Kidney tubule cell (primary cell): ENCODE results near the gene BCL7A.

Experiments
- DNase-seq: peaks from one replicate; pipeline ENCODE4 v3.0.0-alpha.2; 2018; ENCODE audit warnings: low spot score

BCL7A gene

DNA sequence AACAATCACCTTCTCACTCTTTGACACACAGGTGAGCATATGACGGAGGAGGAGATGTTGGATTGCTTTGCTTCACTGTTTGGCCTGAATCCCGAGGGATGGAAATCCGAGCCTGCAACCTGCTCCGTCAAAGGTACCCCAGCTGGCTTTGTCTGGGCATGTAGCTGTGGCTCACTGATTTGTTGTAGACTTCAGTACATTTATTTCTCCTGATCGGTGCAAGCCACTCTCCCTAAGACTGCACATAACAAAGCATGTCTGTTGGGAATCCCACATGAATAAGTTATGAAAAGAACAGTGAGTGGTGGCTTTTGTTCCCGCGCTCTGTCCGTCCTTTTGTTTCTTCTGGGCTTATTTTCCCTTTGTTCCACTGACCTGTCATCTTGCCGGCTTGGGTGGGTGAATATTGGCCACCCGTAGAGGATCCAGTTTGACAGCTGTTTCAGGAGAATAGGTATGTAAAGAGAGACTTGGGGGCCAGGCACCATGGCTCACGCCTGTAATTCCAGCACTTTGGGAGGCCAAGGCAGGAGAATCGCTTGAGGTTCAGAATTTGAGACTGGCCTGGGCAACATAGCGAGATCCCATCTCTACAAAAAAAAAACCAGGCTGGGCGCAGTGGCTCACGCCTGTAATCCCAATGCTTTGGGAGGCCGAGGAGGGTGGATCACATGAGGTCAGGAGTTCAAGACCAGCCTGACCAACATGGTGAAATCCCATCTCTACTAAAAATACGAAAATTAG lies 20.0 kb upstream of the BCL7A start:
- no peak for DNase-seq

DNA sequence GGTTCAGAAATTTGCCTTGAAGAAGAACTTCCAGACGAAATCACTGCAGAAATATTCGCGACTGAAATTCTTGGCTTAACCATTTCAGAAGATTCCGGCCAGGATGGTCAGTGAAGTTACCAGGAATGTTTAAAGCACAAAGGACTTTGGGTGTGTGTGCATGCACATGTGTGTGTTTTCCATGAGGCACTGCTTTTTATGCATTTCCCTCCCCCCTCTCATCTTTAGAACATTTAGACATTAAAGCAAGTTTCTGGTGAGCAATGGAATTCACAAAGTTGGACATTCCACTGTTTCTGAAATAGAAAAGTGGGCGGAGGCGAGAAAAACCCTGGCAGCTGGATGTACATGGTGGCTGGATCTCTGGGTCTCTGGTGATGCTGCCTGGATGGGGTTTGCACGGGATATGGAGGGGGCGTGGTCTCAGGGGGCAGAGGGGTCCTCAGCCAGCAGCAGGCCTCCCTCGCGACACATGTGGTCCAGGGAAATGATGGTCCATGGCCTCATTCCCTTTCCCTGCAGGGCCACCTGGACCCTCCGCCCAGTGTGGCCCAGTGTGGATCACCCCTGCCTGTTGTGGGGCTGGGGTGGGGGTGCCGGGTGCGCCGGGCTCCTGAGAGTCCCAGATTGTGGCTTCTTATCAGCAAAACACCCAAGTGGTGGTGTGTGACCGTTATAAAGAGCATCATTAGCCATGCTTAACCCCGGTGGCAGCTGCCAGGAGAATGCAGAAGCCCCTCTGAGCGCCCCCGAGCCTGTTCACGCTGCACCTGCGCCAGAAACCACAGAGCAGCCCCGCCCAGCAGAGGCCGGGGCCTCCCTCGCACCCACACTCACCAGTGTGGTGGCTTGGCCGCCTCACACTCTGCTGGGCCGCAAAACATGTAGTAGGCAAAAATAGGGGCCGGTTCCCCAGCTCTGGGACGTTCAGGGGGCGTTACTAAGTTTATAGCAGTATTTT lies 17.8 kb upstream of the BCL7A start:
- DNase-seq: no peak

DNA sequence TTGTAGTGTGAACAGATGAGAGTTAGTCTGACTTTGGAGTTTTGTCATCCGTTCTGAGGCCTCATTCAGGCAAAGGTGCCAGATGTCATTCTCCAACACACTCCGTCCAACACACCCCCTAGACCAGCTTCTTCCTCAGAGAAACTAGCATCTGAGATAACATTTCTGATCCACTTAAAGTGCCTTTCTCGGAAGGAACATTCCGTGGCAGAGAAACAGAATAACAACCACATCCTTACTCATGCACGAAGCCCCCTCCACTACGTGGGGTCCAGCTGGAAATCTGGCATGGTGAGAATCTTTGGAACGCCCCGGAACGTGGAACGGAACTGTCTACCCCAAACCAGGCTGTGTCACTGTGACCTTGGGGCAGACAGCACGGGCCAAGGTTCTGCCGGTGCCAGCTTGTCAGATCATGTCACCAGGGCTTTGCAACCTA lies 17.0 kb upstream of the BCL7A start:
- DNase-seq: no peak

DNA sequence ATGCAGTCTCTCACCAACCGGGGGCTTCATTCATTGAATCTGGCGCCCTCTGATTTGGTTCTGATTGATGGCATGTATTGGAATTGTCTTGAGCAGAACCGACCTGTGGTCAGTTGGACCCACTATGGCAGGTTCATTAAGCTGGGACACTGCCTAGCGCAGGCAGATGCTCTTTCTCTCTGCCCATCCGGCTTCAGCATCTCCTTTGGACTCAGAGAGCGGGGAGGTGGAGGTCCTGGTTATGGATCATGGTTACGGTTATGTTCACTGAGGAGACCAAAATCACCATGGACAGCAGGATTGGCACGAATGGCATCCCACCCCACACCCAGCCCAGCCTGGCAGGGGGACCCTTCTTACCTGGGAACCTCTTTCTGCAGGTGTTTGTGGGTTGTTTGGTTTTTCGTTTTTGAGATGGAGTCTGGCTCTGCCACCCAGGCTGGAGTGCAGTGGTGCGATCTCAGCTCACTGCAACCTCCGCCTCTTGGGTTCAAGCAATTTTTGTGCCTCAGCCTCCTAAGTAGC lies 16.4 kb upstream of the BCL7A start:
- DNase-seq: no peak

DNA sequence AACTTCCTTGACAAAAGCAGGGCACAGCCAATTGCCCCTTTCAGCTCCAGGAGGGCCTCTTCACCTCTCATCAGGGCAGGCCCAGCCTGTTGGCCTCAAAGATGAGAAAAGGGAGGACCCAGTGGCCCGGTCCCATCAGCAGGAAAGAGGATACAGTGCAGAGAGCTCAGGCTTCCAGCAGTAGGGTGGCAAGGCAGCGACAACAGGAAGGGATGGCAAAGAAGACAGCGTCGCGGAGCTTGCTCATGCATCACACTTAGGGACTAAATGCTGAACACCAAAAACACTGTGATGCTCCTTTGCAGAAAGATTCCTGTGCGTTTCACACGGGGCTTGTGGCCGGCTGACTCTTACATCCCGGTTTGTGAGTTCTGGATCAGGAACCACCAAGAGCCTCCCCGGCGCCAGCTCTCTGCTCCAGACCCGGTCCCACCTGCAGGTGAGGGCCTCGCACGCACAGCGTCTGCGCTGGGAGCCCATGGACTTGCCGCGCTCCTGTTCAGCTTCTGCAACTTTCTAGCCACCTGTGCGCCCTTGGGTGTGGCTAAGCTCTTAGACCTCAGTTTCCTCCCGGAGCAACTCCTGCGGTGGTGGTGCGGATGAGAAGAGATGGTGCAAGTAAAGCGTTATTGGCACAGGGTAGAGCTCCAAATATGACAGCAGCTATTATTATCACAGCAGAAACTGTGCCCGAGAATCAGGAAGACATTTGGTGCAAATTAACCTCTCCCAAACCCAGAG lies 15.3 kb upstream of the BCL7A start:
- no peak for DNase-seq

DNA sequence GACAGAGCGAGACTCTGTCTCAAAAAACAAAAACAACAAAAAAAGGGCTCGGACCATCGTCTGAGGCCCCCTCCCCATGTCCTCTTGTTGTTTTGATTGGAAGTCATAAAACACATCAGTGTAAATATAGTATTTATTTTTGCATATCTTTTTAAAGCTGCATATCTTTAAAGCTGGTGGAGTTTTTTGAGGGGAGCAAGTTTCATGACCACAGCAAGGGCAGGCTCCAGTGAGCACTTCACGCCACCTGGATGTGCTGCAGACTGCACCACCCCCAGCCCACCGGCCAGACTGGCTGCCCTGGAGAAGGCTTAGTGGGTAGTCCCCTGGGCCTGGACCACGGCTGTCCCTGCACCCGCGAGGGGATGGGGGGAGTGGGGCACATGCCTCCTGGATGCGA lies 11.9 kb upstream of the BCL7A start:
- DNase-seq: no peak

DNA sequence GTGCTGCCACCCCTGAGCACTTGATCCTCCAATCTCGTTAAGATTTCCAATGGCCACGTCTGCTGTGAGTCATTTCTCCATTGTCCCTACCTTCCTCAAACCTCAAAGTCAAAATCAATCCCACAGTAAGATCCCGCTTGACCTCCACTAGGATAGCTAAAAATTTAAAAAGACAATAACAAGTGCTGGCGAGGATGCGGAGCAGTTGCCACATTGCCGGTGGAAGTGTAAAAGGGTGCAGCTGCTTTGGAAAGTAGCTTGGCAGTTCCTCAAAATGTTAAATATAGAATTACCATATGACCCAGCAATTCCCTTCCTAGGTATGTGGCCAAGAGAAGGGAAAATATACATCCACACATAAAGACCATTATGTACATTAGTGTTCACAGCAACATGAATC lies 9.5 kb upstream of the BCL7A start:
- no peak for DNase-seq

DNA sequence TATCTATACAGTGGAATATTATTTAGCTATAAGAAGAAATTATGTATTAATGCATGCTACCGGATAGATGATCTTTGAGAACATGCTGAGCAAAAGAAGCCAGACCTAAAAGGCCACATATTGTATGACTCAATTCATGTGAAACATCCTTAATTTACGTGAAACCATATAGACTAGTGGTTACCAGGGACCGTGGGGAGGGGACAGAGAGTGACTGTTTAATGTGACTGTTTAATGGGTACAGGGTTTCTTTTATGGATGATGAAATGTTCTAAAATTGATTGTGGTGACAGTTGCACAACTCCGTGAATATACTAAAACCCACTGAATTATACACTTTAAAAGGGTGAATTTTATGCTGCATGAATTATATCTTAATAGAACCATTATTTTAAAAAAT lies 8.5 kb upstream of the BCL7A start:
- DNase-seq: no peak

DNA sequence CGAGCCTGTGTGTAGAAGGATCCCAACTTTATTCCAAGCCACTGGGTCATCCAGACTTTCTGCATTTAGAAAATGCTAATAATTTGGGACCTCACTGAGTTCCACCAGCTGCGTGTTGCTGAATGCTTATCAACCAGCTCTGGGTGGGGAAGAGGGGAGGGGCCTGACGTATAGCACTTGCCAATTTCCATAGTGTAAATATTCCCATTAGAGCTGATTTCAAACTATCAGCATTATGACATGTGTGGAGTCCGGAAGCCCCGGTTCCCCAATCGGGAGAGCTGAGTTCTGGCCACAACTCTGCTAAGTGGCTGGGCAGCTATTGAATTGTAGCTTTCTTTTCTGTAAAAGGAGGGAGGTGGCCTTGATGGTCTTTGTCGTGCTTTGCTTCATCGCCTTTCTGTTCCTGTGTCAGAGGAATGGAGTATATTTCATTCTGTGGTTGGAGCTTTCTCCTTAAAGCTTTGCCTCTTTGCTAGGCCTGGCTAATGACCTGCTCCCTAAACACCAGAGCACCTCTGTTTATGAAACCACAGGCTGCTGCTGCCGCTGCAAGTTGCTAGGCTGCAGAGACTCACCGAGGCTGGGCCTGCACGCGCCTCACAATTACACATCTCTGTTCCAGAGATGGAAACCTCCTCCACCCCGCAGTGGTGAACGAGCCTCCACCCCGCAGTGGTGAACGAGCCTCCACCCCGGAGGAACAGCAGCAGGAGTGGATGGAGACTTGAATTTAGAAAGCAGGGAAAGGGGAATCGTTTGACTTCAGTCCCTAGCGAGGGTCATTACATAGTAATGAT lies 7.7 kb upstream of the BCL7A start:
- DNase-seq: no peak

DNA sequence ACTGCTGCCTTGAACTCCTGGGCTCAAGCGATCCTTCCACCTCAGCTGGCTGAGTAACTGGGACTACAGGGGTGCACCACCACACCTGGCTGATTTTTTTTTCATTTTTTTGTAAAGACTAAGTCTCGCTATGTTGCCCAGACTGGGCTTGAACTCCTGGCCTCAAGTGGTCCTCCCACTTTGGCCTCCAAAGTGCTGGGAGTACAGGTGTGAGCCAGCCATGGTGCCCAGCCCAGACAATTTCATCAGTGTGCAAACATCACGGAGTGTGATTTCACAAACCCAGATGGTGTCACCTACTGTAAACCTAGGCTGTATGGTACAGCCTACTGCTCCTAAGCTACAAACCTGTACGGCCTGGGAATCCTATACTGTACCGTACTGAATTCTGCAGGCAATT lies 6.9 kb upstream of the BCL7A start:
- DNase-seq: no peak

DNA sequence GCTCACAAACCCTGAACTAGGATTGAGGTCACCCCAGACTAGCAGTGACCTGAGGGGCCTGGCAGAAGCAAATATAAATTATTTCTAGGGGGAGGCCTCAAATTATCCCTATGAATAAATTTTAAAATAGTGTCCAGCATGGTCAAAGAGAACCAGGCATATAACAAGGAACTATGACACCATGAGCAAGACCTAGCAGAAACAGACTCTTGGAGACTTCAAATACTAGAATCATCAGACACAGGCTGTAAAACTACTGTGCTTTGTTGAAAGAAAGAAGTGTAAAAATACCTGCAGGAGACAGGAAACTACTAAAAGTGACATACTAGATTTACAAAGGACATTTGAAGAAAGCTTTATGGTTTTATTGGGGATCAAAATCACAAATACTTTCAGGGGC lies 3.2 kb upstream of the BCL7A start:
- DNase-seq: no peak

DNA sequence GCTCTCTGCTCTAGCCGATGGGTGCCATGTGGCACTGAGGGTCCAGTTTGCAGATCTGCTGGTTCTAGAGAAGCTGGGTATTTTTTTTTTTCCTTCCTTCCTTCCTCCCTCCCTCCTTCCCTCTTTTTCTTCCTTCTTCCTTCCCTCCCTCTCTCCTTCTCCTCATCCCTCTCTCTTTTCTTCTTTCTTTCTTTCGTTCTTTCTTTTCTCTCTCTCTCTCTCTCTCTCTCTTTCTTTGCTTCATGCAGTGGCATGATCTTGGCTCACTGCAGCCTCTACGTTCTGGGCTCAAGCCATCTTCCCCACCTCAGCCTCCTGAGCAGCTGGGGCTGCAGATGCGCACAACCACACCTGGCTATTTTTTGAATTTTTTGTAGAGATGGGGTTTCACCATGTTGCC lies 2.7 kb upstream of the BCL7A start:
- no peak for DNase-seq

DNA sequence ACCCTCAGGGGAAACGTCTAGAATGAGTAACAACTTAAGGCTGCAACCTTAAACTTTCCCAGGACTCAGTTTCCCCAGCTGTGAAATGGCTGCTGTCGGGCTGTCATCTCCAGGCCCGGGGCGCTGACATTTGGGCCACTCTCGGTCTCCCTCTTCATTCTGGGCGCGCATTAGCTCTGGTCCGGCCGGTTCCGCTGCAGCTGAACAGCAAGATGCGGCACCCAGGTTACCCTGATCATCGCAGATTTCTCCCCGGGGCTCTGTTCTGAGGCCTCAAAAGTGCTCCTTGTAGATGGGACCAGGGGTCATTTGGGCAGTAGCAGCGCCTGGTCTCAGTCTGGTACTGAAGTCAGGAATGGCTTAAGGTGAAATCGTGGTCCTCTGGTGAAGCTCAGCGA lies 890 bp upstream of the BCL7A start:
- no peak for DNase-seq

DNA sequence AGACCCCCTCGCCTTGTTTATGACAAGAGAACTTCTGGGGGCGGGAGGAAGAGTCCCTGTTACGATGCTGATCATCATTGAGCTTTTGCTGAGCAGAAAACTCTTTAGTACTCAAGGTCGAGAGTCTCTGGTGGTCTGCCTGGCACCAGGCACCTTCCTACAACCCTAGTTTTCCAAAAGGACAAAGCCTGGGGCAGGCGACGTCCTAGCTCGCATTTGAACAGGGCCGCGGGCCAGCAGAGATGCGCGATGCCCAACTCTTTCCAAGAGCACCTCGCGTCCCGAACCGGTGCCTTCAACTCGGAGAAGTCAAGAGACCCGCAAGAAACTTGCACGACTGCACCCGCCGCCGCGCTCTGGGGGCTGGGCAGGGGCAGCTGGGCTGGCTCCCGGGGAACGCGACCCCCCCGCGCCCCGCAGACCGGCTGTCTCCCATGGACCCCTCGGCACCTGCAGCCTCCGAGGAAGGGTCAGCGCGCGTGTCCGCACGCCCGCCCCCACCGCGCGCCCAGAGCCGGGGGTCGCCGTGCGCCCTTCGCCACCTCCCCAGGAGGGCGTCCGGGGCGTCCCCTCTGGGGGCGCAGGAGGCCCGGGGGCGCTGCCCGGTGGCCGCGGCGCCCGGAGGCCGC lies 377 bp upstream of the BCL7A start:
- peak; percentile 36 for DNase-seq

DNA sequence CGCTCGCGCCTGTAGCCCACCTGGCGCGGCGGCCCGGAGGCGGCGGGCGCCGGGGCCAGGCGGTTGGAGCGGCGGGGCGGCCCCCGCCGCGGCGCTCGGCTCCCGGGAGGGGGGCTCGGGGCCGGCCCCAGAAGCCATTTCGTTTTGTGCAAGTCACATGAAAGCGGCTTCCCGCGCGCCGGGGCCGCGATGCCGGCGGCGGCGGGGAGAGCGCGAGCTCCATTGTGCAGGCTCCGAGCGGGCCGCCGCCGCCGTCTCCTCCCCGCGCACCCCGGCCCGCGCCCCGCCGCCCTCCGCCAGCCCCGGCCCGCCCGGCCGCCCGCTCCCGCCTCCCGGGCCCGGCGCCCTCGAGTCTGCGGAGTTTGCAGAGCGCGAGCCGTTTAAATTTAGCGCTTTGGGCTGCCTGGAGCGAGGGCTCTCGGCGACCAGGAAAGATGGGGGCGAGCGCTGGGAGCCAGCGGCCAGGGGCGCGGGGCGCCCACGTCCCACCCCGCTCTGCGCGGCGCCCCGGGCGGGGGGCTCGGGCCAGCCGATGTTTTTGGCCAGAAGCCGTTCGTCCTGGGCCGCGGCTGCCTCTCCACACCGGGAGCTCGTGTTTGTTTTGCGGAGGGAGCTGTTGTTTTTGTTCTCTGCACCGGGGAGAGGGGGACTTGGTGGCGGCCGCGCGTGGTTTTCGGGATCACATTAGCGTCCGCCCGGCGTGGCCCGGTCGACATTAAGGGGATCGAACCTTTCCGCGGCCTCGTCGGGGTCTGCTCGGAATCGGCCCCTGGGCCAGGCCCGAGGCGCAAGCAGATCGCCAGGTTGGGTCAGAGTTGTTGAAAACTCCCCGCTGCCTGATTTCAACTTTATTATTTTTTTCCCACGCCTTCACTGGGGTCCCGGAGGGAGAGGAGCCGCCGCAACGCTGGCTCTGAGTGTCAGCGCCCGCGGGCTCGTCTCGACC lies 982 bp downstream of the BCL7A start:
- peak; percentile 43 for DNase-seq

DNA sequence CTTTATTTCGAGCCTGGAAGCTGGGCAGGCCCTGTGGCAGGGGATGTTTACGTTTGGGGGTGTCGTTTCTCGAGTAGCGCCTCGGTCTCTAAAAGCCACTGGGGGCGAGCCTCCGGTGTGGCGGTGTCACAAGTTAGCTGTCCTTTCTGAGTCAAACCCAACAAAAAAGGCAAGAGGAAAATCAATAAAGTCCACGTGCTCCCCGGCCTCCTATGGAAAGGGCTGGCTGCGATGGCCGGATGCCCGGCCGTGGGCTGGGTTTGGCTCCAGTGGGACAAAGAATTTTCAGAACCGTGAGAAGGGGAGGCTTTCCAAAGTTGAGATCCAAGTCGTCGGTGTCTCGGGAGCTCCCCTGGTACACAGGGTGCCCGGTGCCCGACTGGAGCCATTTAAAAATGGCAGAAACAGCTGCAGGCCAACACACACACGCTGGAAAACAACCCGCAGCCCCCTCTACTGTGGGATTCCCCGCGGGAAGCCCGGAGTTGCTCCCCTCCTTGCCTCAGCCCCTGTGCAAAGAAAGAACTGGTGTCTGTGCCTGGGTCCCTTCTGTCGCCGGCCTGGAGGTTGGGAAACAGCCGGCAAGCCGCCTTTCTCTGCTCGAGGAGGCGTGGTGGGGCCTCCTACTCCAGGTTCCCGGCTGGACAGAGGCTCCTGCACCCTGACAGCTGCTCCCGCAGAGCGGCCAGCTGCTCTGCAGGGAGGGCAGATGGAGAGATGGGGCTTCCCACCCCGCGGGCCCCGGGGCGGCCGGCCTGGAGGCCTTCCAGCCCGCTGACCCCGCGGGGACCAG lies 1.9 kb downstream of the BCL7A start:
- DNase-seq: peak; percentile 69

DNA sequence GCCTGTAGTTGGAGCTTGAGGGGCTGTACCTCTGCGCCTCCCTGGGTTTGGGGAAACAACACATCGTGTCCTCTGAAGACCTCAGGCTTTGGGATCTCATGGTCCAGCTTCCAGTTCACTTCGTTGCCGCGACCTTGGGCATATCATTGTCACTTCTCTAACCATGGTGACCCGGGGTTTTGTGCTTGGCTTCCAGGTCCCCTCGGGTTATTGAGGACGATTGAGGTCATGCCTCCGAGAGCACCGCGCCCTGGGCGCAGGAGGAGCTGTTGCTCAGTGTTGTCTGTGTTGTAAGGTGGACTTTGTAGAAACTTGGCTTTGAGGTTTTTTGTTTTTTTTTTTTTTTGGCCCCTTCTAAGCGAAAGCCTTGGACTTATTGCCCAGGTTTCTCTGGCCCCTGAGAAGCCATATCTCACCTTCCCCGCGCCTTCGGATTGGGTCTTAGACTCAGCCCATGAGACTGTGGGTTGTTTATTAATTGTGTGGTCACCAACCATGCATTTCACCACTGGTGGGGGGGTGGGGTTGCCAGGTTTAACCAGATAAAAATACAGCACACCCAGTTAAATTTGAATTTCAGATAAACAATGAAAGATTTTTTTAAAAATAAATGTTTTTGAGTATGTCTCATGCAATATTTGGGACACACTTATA lies 2.6 kb downstream of the BCL7A start:
- DNase-seq: peak; percentile 91

DNA sequence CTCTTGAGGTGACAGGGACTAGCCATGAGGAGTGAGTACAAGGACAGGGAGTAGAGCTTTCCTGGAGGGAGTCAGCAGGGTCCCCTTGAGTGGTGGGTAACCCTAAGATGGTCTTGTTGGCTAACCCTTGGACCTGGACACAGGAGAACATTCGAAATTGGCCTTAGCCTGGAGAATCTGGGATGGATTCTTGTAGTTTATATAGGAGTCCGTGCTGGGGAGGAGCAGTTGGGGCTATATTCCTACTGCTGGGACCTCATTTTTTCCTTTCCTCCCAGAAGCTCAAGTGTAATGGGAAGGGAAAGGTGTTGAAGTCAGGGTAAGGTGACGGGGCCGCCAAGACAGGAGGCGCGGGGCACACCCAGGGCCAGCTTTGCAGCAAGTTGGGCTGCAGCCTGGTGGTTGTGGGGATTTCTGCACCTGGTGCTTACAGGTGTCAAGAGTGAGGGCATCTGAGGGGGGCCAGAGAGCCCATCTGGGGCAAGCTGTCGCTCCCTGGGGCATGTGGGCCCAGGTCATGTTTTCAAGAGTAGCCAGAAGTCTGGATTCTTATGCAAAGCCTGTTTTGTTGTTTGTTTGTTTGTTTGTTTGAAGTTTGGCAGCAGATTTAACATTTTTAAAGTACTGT lies 5.1 kb downstream of the BCL7A start:
- DNase-seq: no peak
